ENCODE measurements around the gene ZNF672. TPM values are rescaled to one million over a fixed set of nuclear protein-coding genes. Genes with fewer than 3 reads are reported as not detected.
A peak's percentile ranks its signal among the peaks of the same experiment; 100 is the strongest.

The ZNF672 gene
- polyA plus RNA-seq, 1 of the 3 experiments (the other 2 are of a cell fraction), result 14.2 TPM

GRCh38 chr1:248825573-248825908 is 12.5 kb upstream of the ZNF672 start:
- Histone ChIP-seq H3K9me2 (no peaks in the 10 kb centered on the region), H3K79me2 (ENCODE audit: insufficient read depth) (peaks cover 41% of the 10 kb centered on the region), H3K27ac (ENCODE audit: low read depth in 2 of 2, low read length in 1 of 2) (peak overlapping the region; percentile 81 to 92), H3K4me3 (ENCODE audit: low read depth in 2 of 2, low read length in 1 of 2) (peak overlapping the region; percentile 72), H3K9ac (peak overlapping the region; percentile 82), H2AFZ (ENCODE audit: low read depth) (0 out of 2 replicates have a peak overlapping the region, but pooled peaks have one; percentile 60), H3K4me2 (peak overlapping the region; percentile 81), H4K20me1 (ENCODE audit: insufficient read depth) (peaks cover 6% of the 10 kb centered on the region; the same call in 1 of the 2 replicates), H3K36me3 (replicated peaks in 1 of 2; ENCODE audit: control insufficient read depth in 1 of 2, insufficient read depth in 2 of 2, low read length in 1 of 2) (peaks cover 9 to 14% of the 10 kb centered on the region in 2 experiments), H3K4me1 (ENCODE audit: control insufficient read depth in 1 of 2, insufficient read depth in 2 of 2, low read depth in 1 of 2, low read length in 1 of 2) (peaks cover 37 to 43% of the 10 kb centered on the region in 2 experiments), H3K27me3 (ENCODE audit: insufficient read depth) (no peaks in the 10 kb centered on the region), H3F3A (replicated peaks; ENCODE audit: insufficient read depth) (peaks cover 41% of the 10 kb centered on the region), H3K9me3 (no peaks in the 10 kb centered on the region)
- TF ChIP-seq TCF12 (IDR thresholded peaks at IDR 0.05), result no peak
- no peak for TF ChIP-seq SMC3 (IDR thresholded peaks at IDR 0.05; ENCODE audit: low read depth, low read length)
- TF ChIP-seq NRF1 (IDR thresholded peaks at IDR 0.05; ENCODE audit: low read depth, low read length), result no peak
- no peak for TF ChIP-seq TEAD4 (IDR thresholded peaks at IDR 0.05; ENCODE audit: borderline replicate concordance, insufficient read depth)
- TF ChIP-seq NFIC (IDR thresholded peaks at IDR 0.05; ENCODE audit: borderline replicate concordance), result no peak
- TF ChIP-seq POLR2AphosphoS5 (IDR thresholded peaks at IDR 0.05; ENCODE audit: low read depth, low read length), result peak; percentile 42; the same call in 1 of the 2 replicates
- TF ChIP-seq TAF1 (IDR thresholded peaks at IDR 0.05; ENCODE audit: borderline replicate concordance, low read depth, low read length), result 0 out of 2 replicates have a peak, but pooled peaks have one; percentile 39
- peak; percentile 56; the same call in 1 of the 2 replicates for TF ChIP-seq MXI1 (IDR thresholded peaks at IDR 0.05; ENCODE audit: low read depth, low read length)
- CTCF ChIA-PET, result interaction anchor here (0.7 to 3.8 kb wide), 10 partner anchors 10 to 206 kb away, joined by 3 to 28 read pairs (median 4); partner anchors contain the start of genes ZNF672 and ZNF692
- POLR2A ChIA-PET, result interaction anchor here (0.9 to 3.5 kb wide), 4 partner anchors 12 to 48 kb away, joined by 3 to 20 read pairs (median 4); partner anchors contain the start of genes ZNF672 and ZNF692
- no peak for DNase-seq
- WGBS (ENCODE audit: low lambda C conversion rate), result under 1% methylated on average over 18 of the region's 18 CpGs

- peaks cover 34 to 38% of the 10 kb centered on the region in 2 experiments for H3K4me1 ChIP-seq (ENCODE audit: control insufficient read depth in 1 of 2, insufficient read depth in 2 of 2, low read depth in 1 of 2, low read length in 1 of 2)
- peak within 1 kb of the TSS; percentile 81 for H3K4me2 ChIP-seq
- H3K36me3 ChIP-seq (replicated peaks in 1 of 2; ENCODE audit: control insufficient read depth in 1 of 2, insufficient read depth in 2 of 2, low read length in 1 of 2), result peaks cover 8 to 10% of the 10 kb centered on the region in 2 experiments
- peak; percentile 95 for DNase-seq
- under 1% methylated on average over 48 of the region's 56 CpGs for WGBS (ENCODE audit: low lambda C conversion rate)
- H3F3A ChIP-seq (replicated peaks; ENCODE audit: insufficient read depth), result peaks cover 41% of the 10 kb centered on the region
- no peaks in the 10 kb centered on the region for H3K9me2 ChIP-seq
- H3K27me3 ChIP-seq (ENCODE audit: insufficient read depth), result no peaks in the 10 kb centered on the region
- H3K9ac ChIP-seq, result peak within 1 kb of the TSS; percentile 82
- peak within 1 kb of the TSS; percentile 90 for H2AFZ ChIP-seq (ENCODE audit: low read depth)
- H4K20me1 ChIP-seq (ENCODE audit: insufficient read depth), result peaks cover 6% of the 10 kb centered on the region; the same call in 1 of the 2 replicates
- peak within 1 kb of the TSS; percentile 92 to 98 for H3K27ac ChIP-seq (ENCODE audit: low read depth in 2 of 2, low read length in 1 of 2)
- ChIA-PET POLR2A (interaction anchor here (0.6 to 3.5 kb wide), 5 partner anchors 12 to 80 kb away, joined by 3 to 20 read pairs (median 3); partner anchors contain the start of genes PGBD2, ZNF672 and ZNF692), CTCF (interaction anchor here (0.7 to 3.8 kb wide), 11 partner anchors 9 to 87 kb away, joined by 3 to 28 read pairs (median 4); partner anchors contain the start of genes ZNF672 and ZNF692)
- H3K9me3 ChIP-seq, result no peaks in the 10 kb centered on the region
- H3K79me2 ChIP-seq (ENCODE audit: insufficient read depth), result peaks cover 35% of the 10 kb centered on the region
- H3K4me3 ChIP-seq (ENCODE audit: low read depth in 2 of 2, low read length in 1 of 2), result peak within 1 kb of the TSS; percentile 72
- TF ChIP-seq SMC3 (IDR thresholded peaks at IDR 0.05; ENCODE audit: low read depth, low read length) (peak; percentile 38), ELF1 (IDR thresholded peaks at IDR 0.05) (peak; percentile 75), USF1 (IDR thresholded peaks at IDR 0.05; ENCODE audit: borderline replicate concordance, low read depth) (no peak), GABPA (IDR thresholded peaks at IDR 0.05; ENCODE audit: low read depth) (peak; percentile 90), MXI1 (IDR thresholded peaks at IDR 0.05; ENCODE audit: low read depth, low read length) (peak; percentile 84), REST (IDR thresholded peaks at IDR 0.05; ENCODE audit: low read depth, low read length) (no peak), RFX5 (IDR thresholded peaks at IDR 0.05; ENCODE audit: low read length) (peak; percentile 68), RCOR1 (IDR thresholded peaks at IDR 0.05; ENCODE audit: low read length) (no peak), EP300 (IDR thresholded peaks at IDR 0.05; ENCODE audit: borderline replicate concordance in 1 of 2, low read depth in 1 of 2, low read length in 1 of 2) (0 out of 4 replicates have a peak, but pooled peaks of 1 of the 2 experiments have one; percentile 26), MAX (IDR thresholded peaks at IDR 0.05; ENCODE audit: low read depth) (peak; percentile 37; the same call in 1 of the 2 replicates), TAF1 (IDR thresholded peaks at IDR 0.05; ENCODE audit: borderline replicate concordance, low read depth, low read length) (peak; percentile 44; the same call in 1 of the 2 replicates), NRF1 (IDR thresholded peaks at IDR 0.05; ENCODE audit: low read depth, low read length) (peak; percentile 14; the same call in 1 of the 2 replicates), YY1 (IDR thresholded peaks at IDR 0.05; ENCODE audit: low read depth) (peak; percentile 100), RAD21 (IDR thresholded peaks at IDR 0.05; ENCODE audit: low read length) (peak; percentile 39), TEAD4 (IDR thresholded peaks at IDR 0.05; ENCODE audit: borderline replicate concordance, insufficient read depth) (no peak), NFIC (IDR thresholded peaks at IDR 0.05; ENCODE audit: borderline replicate concordance) (no peak; the same call in 1 of the 2 replicates), CHD2 (IDR thresholded peaks at IDR 0.05; ENCODE audit: low read length, partially characterized antibody) (peak; percentile 50), POLR2AphosphoS5 (IDR thresholded peaks at IDR 0.05; ENCODE audit: low read depth, low read length) (peak; percentile 75)
Measured at GRCh38 chr1:248825909-248826760, 11.9 kb upstream of the ZNF672 start, which contains the start of gene SH3BP5L. Gene SH3BP5L, minus strand, starts transcription at chr1:248825915. Its CDS starts 980 bp downstream, at chr1:248824935.

Measured in SK-N-SH (cell line).